ENCODE data around the gene KRT86.

DNA sequence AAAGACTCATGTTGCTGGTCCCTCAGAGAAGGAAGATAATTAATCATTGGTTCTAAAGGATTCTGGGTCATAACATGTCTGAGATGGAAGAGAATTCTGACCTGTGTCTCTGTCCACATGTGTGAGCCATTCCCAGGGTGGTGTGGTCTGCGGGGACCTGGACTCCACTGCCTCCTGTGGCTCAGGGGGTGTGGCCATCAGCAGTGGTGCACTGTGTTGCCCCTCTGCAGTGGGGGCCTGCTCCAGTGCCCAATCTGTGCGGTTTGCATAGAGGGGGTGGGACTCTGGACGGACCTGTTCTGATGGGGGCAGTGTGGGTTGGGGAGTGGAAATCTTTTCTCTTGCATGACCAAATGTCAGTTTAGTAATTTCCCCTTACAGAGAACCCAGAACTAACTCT lies 79.3 kb downstream of the KRT86 start:
- TF ChIP-seq CTCF (optimal IDR thresholded peaks at IDR 0.05 in 1 of 3, IDR thresholded peaks at IDR 0.05 in 1 of 3, conservative IDR thresholded peaks at IDR 0.05 in 1 of 3; ENCODE audit: extremely low read depth in 1 of 3, insufficient read depth in 2 of 3, low read length in 3 of 3) (no peak), EZH2 (IDR thresholded peaks at IDR 0.05; ENCODE audit: low read length) (no peak)

All from keratinocyte (primary cell).